ENCODE results near the gene EDN2. TPM values are rescaled to one million over a fixed set of nuclear protein-coding genes. Genes with fewer than 3 reads are reported as not detected.

The EDN2 gene
- total RNA-seq, 4 donors from 2014 or later = 2.3 to 10.2 (median 8.3) TPM

DNA sequence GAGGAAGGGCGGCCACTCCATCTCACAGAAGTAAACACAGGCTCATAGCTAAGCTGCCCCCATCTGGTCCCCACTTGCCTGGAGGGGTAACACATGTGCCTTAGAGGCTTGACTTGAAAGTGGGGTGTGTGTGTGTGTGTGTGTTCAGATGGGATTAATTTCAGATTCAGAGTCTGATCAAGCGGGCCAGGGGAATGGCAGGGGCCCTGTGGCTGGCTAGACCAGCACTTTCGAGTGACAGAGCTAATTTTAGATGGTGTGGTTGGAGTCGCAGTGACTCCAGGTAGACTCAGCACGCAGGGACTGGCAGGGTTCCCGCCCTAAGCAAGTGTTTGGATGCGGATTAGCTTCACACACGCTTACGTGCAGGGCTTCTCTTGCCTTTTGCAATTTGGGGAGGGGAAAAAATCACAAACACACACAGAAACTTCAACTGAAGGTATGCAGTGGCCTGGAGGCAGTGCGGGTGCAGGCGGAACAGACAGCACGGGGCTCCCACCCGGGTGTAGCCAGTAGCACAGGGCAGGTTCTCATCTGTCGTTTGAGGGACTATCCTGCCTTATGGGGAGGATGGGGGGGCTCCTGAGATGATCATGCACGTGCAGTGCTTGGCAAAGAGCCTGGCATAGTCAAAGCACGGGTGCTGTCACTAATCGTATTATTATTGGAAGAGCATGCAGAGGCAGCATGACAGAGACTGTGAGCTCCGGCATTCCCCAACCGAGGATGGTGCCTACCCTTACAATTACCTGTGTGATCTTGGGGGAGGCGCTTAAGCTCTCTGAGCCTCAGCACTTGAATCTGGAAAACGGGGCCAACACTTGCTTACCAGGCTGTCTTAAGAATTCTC, 1.3 kb downstream of the EDN2 start:
- DNase-seq (ENCODE audit: low spot score in 2 of 2) = no peak
- TF ChIP-seq, protein P1, sequence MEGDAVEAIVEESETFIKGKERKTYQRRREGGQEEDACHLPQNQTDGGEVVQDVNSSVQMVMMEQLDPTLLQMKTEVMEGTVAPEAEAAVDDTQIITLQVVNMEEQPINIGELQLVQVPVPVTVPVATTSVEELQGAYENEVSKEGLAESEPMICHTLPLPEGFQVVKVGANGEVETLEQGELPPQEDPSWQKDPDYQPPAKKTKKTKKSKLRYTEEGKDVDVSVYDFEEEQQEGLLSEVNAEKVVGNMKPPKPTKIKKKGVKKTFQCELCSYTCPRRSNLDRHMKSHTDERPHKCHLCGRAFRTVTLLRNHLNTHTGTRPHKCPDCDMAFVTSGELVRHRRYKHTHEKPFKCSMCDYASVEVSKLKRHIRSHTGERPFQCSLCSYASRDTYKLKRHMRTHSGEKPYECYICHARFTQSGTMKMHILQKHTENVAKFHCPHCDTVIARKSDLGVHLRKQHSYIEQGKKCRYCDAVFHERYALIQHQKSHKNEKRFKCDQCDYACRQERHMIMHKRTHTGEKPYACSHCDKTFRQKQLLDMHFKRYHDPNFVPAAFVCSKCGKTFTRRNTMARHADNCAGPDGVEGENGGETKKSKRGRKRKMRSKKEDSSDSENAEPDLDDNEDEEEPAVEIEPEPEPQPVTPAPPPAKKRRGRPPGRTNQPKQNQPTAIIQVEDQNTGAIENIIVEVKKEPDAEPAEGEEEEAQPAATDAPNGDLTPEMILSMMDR (IDR thresholded peaks at IDR 0.05) = no peak
- TF ChIP-seq POLR2A (IDR thresholded peaks at IDR 0.05) = no peak
- H3K4me3 ChIP-seq = peak overlapping the region; percentile 36
- no peaks in the 10 kb centered on the region for H3K9me3 ChIP-seq
- H3K4me1 ChIP-seq = peaks cover 52% of the 10 kb centered on the region
- H3K27ac ChIP-seq = no peak overlapping the region
- H3K36me3 ChIP-seq = no peaks in the 10 kb centered on the region
- no peaks in the 10 kb centered on the region for H3K27me3 ChIP-seq
- WGBS = 47% methylated on average over 19 of the region's 21 CpGs

DNA sequence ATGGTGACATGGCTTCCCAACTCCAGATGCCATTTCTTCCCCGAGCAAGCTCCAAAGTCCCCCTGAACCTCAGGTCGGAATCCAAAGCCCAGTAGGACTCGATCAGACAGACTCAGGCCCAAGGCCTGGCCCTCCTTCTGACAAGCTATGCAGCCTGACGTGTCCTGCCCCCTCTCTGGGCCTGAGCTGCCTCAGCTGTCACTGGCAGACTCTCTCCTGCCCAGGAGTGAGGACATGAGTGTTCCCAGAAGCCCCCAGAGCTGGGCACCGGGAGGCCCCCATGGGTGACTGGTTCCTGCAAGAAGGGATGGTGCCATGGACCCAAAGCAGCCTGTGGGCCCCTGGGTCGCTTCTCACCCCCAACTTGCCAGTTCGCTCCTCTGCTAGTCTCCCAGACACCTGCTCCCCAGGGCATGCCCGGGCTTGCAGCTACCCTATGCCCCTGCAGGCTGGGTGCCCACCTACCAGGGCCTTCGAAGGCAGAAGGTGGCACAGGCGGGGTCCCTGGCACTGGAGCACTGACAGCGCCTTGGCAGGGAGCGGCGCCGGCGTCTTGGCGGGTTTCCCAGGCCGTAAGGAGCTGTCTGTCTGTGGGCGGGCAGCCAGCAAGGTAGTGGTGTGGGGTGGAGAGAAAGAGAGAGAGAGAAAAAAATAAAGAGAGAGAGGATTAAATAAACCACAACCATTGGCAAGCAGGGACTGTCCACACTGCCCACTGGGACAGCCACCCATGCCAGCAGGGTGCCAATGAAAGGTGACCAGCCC, 2.3 kb downstream of the EDN2 start:
- no peaks in the 10 kb centered on the region for H3K9me3 ChIP-seq
- no peaks in the 10 kb centered on the region for H3K27me3 ChIP-seq
- no peak overlapping the region for H3K4me3 ChIP-seq
- no peaks in the 10 kb centered on the region for H3K36me3 ChIP-seq
- DNase-seq (ENCODE audit: low spot score in 2 of 2) = no peak
- peaks cover 57% of the 10 kb centered on the region for H3K4me1 ChIP-seq
- H3K27ac ChIP-seq = no peak overlapping the region
- no peak for TF ChIP-seq POLR2AphosphoS5 (IDR thresholded peaks at IDR 0.05)
- TF ChIP-seq, protein P1 (IDR thresholded peaks at IDR 0.05) = no peak
- TF ChIP-seq POLR2A (IDR thresholded peaks at IDR 0.05) = no peak
- no peak for TF ChIP-seq EP300 (IDR thresholded peaks at IDR 0.05)
- WGBS = 43% methylated on average over 12 of the region's 18 CpGs

DNA sequence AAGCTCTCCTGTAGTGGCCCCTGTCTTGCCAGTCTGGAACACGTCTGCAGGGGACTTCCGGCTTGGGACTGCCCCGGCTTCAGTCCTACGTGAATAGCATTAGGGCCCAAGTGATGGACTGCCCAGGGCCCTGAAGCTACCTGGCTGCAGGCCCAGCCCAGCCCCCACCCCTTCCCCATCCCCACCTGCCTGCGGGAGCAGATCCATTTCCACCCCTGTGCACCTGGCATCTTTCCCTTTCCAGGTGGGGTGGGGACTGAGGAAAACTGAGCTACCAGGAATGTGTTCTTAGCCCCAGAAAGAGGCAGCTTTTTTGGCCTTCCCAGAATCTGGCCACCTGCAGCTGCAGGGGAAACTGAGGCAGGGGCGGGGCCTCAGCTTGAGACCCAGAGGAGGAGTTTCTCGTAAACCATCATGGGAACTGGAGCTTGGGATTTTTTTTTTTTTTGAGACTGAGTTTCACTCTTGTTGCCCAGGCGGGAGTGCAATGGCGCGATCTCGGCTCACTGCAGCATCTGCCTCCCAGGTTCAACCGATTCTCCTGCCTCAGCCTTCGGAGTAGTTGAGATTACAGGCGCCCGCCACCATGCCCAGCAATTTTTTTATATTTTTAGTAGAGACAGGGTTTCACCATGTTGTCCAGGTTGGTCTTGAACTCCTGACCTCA, 3.2 kb downstream of the EDN2 start:
- TF ChIP-seq POLR2AphosphoS5 (IDR thresholded peaks at IDR 0.05) = no peak
- TF ChIP-seq, protein P1 (IDR thresholded peaks at IDR 0.05) = no peak
- TF ChIP-seq POLR2A (IDR thresholded peaks at IDR 0.05) = no peak
- no peak for TF ChIP-seq EP300 (IDR thresholded peaks at IDR 0.05)
- no peak for DNase-seq (ENCODE audit: low spot score in 2 of 2)
- WGBS = 83% methylated on average over 15 of the region's 15 CpGs
- Histone ChIP-seq H3K4me3 (no peak overlapping the region), H3K36me3 (no peaks in the 10 kb centered on the region), H3K9me3 (no peaks in the 10 kb centered on the region), H3K27me3 (no peaks in the 10 kb centered on the region), H3K27ac (no peak overlapping the region), H3K4me1 (peaks cover 66% of the 10 kb centered on the region)

DNA sequence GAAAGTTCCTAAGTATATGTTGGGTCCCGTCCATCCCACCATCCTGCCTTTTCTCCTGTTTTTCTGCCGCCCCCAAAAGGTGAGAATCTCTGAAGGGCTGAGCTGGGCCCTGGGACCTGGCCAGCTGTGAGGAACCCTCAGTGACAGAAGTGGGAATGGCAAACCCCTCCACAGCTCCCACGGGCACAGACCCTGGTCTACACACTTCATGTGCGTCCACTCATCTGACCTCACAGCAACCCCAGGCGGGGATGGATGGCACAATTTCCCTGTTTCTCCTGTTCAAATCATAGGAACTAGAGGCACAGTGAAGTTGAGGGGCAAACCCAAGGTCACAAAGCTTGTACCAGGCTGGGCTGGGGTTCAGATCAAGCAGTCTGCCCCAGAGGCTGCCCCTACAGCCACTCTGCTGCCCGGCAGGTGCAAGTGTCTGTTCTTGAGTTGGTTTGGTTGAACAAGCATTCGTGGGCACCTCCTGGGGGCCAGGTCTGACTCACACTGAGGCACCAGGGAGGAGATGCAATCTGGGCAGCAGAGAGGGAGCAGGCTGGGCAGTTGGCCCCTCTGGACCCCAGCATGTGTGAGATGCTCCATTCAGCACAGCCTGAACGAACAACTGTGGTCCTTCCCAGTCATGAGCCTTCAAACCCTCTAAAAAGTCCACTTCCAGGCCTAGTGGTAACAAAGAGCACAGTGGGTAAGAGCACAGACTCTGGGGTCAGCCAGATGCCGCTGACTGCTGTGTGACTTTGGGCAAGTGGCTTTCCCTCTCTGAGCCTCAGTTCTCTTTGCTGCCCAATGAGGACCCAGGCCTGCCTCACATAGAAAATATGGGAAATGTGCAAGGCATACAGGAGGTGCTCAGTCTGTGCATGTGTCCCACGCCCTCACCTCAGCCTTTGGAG, 4.0 kb downstream of the EDN2 start:
- peaks cover 69% of the 10 kb centered on the region for H3K4me1 ChIP-seq
- no peak overlapping the region for H3K4me3 ChIP-seq
- H3K9me3 ChIP-seq = no peaks in the 10 kb centered on the region
- DNase-seq (ENCODE audit: low spot score in 2 of 2) = no peak
- WGBS = 88% methylated on average over 7 of the region's 10 CpGs
- no peaks in the 10 kb centered on the region for H3K27me3 ChIP-seq
- H3K36me3 ChIP-seq = no peaks in the 10 kb centered on the region
- TF ChIP-seq POLR2A (IDR thresholded peaks at IDR 0.05) (no peak), POLR2AphosphoS5 (IDR thresholded peaks at IDR 0.05) (no peak), EP300 (IDR thresholded peaks at IDR 0.05) (no peak)
- TF ChIP-seq, protein P1 (IDR thresholded peaks at IDR 0.05) = no peak
- H3K27ac ChIP-seq = no peak overlapping the region

Measured in suprapubic skin (tissue), 4 donors.